ENCODE data around the gene PRTFDC1. TPM values are rescaled to one million over a fixed set of nuclear protein-coding genes. Genes with fewer than 3 reads are reported as not detected.

PRTFDC1 gene
- total and polyA plus RNA-seq, 2 of the 13 experiments (the other 11 are each of a cell fraction or from before 2014, with no cell fraction given): not detected

DNA sequence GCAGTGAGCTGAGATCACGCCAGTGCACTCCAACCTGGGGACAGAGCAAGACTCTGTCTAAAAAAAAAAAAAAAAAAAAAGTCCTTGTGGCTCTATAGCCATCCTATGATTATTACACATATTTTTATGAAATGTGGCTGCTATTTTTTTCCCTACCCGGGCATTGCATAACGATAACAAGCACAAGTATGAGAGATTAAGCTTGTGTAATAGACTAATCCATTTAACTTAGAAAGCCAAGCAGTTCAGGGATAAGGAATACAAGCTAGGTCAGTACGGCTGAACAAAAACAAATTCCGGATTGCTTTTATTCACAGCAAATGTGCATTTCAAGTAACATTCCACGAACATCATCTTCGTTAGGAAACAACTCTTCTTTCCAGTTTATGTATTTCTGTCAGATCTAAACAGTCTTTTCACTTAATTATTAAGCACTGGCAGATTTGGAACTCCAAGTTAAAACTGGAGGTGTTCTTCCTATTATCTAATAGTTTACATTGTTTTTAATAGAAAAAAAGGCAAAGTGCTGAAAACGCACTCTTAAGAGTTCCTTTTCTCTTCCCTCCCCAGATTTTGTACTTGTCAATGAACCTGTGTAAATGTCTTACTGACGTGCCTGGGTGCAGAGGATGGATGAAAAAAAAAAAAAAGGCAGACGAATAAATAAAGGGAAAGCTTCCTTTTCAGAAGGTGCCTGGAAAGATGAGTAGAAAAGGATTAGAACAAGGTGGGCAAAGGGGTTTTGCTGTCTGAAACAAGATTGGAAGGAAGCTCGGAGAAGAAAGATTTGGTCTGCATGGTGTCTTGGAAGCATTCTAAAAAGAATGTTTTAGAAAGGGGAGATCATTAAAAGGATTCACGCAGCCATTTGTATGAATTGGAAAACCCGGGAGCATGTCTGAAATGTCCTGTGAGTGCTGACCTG is 81.1 kb downstream of the PRTFDC1 start:
- in situ Hi-C loops (cut with HindIII; ENCODE audit: extremely low pct_ligation_motif_present, low pct_unique_long_range_greater_than_20kb): no loop called here
- Histone ChIP-seq H3K9me3 (ENCODE audit: low read length) (peaks cover 6% of the 10 kb centered on the region; the same call in 1 of the 2 replicates), H3K4me3 (replicated peaks in 1 of 3; ENCODE audit: insufficient read depth in 1 of 3, low read depth in 2 of 3, low read length in 3 of 3) (no peak overlapping the region), H2AFZ (ENCODE audit: low read length) (no peak overlapping the region), H3K4me1 (ENCODE audit: insufficient read depth, low read length) (peaks cover 7% of the 10 kb centered on the region; the same call in 1 of the 2 replicates), H3K27me3 (ENCODE audit: control insufficient read depth in 1 of 2, insufficient read depth in 2 of 2, low read length in 2 of 2) (peaks cover 0 to 2% of the 10 kb centered on the region in 2 experiments; a peak in 2 of 5 replicates), H3K9ac (ENCODE audit: insufficient read depth, low read depth, low read length) (no peak overlapping the region), H4K20me1 (ENCODE audit: insufficient read depth, low read length) (no peaks in the 10 kb centered on the region), H3K27ac (ENCODE audit: extremely low read length, insufficient read depth, low read length) (no peak overlapping the region), H3K4me2 (ENCODE audit: low read depth, low read length) (no peak overlapping the region), H3K79me2 (ENCODE audit: insufficient read depth, low read length) (no peaks in the 10 kb centered on the region), H3K36me3 (replicated peaks in 1 of 2; ENCODE audit: control insufficient read depth in 1 of 2, insufficient read depth in 2 of 2, low read length in 2 of 2) (no peaks in the 10 kb centered on the region)
- DNase-seq (ENCODE audit: low spot score): no peak
- intact Hi-C loops (cut with micrococcal nuclease; ENCODE audit: unreplicated experiment): no loop called here
- no peak for FAIRE-seq
- ATAC-seq: no peak
- TF ChIP-seq, protein P1, sequence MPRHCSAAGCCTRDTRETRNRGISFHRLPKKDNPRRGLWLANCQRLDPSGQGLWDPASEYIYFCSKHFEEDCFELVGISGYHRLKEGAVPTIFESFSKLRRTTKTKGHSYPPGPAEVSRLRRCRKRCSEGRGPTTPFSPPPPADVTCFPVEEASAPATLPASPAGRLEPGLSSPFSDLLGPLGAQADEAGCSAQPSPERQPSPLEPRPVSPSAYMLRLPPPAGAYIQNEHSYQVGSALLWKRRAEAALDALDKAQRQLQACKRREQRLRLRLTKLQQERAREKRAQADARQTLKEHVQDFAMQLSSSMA (CRISPR knock-in tag; IDR thresholded peaks at IDR 0.05): no peak
- TF ChIP-seq ZSCAN12 (CRISPR knock-in tag; IDR thresholded peaks at IDR 0.05): no peak
- TF ChIP-seq FIP1L1 (IDR thresholded peaks at IDR 0.05; ENCODE audit: borderline replicate concordance, insufficient read depth, low read depth, low read length): no peak
- TF ChIP-seq MTF2 (CRISPR knock-in tag; IDR thresholded peaks at IDR 0.05; ENCODE audit: borderline replicate concordance): no peak
- TF ChIP-seq GATAD1 (CRISPR knock-in tag; IDR thresholded peaks at IDR 0.05): no peak
- no peak for TF ChIP-seq ZMYM2 (CRISPR knock-in tag; IDR thresholded peaks at IDR 0.05)
- no peak for TF ChIP-seq HOXA5 (CRISPR knock-in tag; IDR thresholded peaks at IDR 0.05)
- no peak for TF ChIP-seq MEIS1 (CRISPR knock-in tag; IDR thresholded peaks at IDR 0.05; ENCODE audit: borderline replicate concordance)
- no peak for TF ChIP-seq ATF7-NPFF (CRISPR knock-in tag; IDR thresholded peaks at IDR 0.05; ENCODE audit: low read depth)
- TF ChIP-seq SIN3B (IDR thresholded peaks at IDR 0.05; ENCODE audit: low read length): no peak
- no peak for TF ChIP-seq KLF9 (CRISPR knock-in tag; IDR thresholded peaks at IDR 0.05; ENCODE audit: low read depth)
- TF ChIP-seq ZNF205 (CRISPR knock-in tag; IDR thresholded peaks at IDR 0.05): no peak
- TF ChIP-seq ZNF3 (CRISPR knock-in tag; IDR thresholded peaks at IDR 0.05): no peak
- TF ChIP-seq SMAD3 (CRISPR knock-in tag; IDR thresholded peaks at IDR 0.05): no peak
- TF ChIP-seq KDM3A (CRISPR knock-in tag; IDR thresholded peaks at IDR 0.05; ENCODE audit: low read depth): no peak
- BruUV-seq (replicated peaks): no TSS peak
- 18% methylated on average over 13 of the region's 13 CpGs for WGBS (ENCODE audit: low lambda C conversion rate)
- CTCF ChIA-PET (ENCODE audit: low intra/inter-chr PET ratio, low total read pairs): no interaction called here
- POLR2A ChIA-PET: no interaction called here
